HepG2 (cell line): Measurements from ENCODE around the gene ITIH1. TPM values are rescaled to one million over a fixed set of nuclear protein-coding genes. Genes with fewer than 3 reads are reported as not detected.

Experiments used
- ARID4A ChIP-seq: sonication (generic); formaldehyde crosslinking; IDR thresholded peaks from 2 replicates; pipeline ENCODE4 v1.5.0; 2020; ENCODE audit warnings: mild to moderate bottlenecking, missing genetic modification reagents, borderline replicate concordance
- ELF4 ChIP-seq: sonication (generic); formaldehyde crosslinking; IDR thresholded peaks from 2 replicates; pipeline ENCODE4 v1.5.0; 2020; ENCODE audit warnings: missing genetic modification reagents, mild to moderate bottlenecking, moderate library complexity, borderline replicate concordance
- SP1 ChIP-seq, 2 experiments: fragments of 450-650 bp in 1 of 2; sonication (generic) in 1 of 2; formaldehyde crosslinking in 1 of 2; IDR thresholded peaks; 2 replicates each; pipeline versions ENCODE4 v1.4.0 to v1.6.1; 2016 to 2020; ENCODE audit warnings: missing genetic modification reagents in 1 of 2
- ZBTB34 ChIP-seq: sonication (generic); formaldehyde crosslinking; IDR thresholded peaks from 2 replicates; pipeline ENCODE4 v1.8.0; 2022; ENCODE audit warnings: mild to moderate bottlenecking, missing genetic modification reagents
- ZNF543 ChIP-seq: sonication (generic); formaldehyde crosslinking; IDR thresholded peaks from 2 replicates; pipeline ENCODE4 v1.4.0; 2020; ENCODE audit warnings: mild to moderate bottlenecking, missing genetic modification reagents
- polyA plus RNA-seq, 8 experiments: library from polyadenylated mRNA; depleted of rRNA in 3 of 8; stranded (reverse) in 7 of 8; unstranded in 1 of 8; fragments of >200 nt; fragmentation: Illumina TruSeq in 4 of 8; extraction: Trizol in 4 of 8; gene quantifications; 2 replicates each; pipeline versions ENCODE4 v1.2.1 to v1.2.3, GENCODE V29; 2011 to 2016; ENCODE audit warnings: low read depth in 4 of 8, missing spikeins in 1 of 8, mixed read lengths in 1 of 8; ENCODE audit not compliant: insufficient read depth in 1 of 8
- total RNA-seq, 5 experiments: library from RNA; depleted of rRNA; stranded (reverse); fragments of >200 nt; fragmentation: Illumina TruSeq; extraction: Trizol; gene quantifications; 2 replicates each; pipeline ENCODE4 v1.2.3, GENCODE V29; 2016; ENCODE audit warnings: low read depth in 1 of 5
- TF ChIP-seq, protein P1 (sequence below): sonication (generic); formaldehyde crosslinking; IDR thresholded peaks from 2 replicates; pipeline ENCODE4 v1.8.1; 2022; ENCODE audit warnings: low read depth, mild to moderate bottlenecking, missing genetic modification reagents
- TF ChIP-seq, protein P2 (sequence below): fragments of 450-650 bp; IDR thresholded peaks from 2 replicates; pipeline ENCODE4 v1.6.1; 2017

Gene ITIH1
- total and polyA plus RNA-seq, 2 of the 13 experiments (the other 11 are each of a cell fraction or from before 2014, with no cell fraction given), result 12.3 to 19.6 TPM

GRCh38 chr3:52774901-52775864 is 2.2 kb upstream of the ITIH1 start (continued):
- TF ChIP-seq, protein P1, sequence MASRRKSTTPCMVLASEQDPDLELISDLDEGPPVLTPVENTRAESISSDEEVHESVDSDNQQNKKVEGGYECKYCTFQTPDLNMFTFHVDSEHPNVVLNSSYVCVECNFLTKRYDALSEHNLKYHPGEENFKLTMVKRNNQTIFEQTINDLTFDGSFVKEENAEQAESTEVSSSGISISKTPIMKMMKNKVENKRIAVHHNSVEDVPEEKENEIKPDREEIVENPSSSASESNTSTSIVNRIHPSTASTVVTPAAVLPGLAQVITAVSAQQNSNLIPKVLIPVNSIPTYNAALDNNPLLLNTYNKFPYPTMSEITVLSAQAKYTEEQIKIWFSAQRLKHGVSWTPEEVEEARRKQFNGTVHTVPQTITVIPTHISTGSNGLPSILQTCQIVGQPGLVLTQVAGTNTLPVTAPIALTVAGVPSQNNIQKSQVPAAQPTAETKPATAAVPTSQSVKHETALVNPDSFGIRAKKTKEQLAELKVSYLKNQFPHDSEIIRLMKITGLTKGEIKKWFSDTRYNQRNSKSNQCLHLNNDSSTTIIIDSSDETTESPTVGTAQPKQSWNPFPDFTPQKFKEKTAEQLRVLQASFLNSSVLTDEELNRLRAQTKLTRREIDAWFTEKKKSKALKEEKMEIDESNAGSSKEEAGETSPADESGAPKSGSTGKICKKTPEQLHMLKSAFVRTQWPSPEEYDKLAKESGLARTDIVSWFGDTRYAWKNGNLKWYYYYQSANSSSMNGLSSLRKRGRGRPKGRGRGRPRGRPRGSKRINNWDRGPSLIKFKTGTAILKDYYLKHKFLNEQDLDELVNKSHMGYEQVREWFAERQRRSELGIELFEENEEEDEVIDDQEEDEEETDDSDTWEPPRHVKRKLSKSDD, result no peak
- TF ChIP-seq ZBTB34 (CRISPR knock-in tag) (peak; percentile 38; the same call in 1 of the 2 replicates), ELF4 (CRISPR knock-in tag) (no peak), SP1 (IDR thresholded peaks at IDR 0.05) (no peak), SP1 (CRISPR knock-in tag; IDR thresholded peaks at IDR 0.05) (no peak), ZNF543 (CRISPR knock-in tag) (no peak), ARID4A (CRISPR knock-in tag) (peak; percentile 80)
- TF ChIP-seq, protein P2, sequence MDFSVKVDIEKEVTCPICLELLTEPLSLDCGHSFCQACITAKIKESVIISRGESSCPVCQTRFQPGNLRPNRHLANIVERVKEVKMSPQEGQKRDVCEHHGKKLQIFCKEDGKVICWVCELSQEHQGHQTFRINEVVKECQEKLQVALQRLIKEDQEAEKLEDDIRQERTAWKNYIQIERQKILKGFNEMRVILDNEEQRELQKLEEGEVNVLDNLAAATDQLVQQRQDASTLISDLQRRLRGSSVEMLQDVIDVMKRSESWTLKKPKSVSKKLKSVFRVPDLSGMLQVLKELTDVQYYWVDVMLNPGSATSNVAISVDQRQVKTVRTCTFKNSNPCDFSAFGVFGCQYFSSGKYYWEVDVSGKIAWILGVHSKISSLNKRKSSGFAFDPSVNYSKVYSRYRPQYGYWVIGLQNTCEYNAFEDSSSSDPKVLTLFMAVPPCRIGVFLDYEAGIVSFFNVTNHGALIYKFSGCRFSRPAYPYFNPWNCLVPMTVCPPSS, result no peak
